Astrocyte of the cerebellum (primary cell): ENCODE measurements around the gene SAMSN1.

Experiments used
- DNase-seq: peaks from one replicate; pipeline ENCODE4 v3.0.0-alpha.2; 2011; ENCODE audit warnings: low read depth
- H3K4me3 ChIP-seq: 2 replicates; pipeline ENCODE4 v1.5.1; 2011; ENCODE audit warnings: mild to moderate bottlenecking, low read depth, low read length, moderate library complexity
- CTCF ChIP-seq: IDR thresholded peaks from 2 replicates; pipeline ENCODE4 v1.5.1; 2012; ENCODE audit warnings: low read length, low read depth, moderate library complexity, mild to moderate bottlenecking; ENCODE audit errors: missing control alignments
- in situ Hi-C: cut with HindIII; loops from 2 replicates; pipeline ENCODE4 v1.10.0; 2017; ENCODE audit warnings: low sequenced_read_pairs

The SAMSN1 gene

GRCh38 chr21:14526836-14527695 is 19.0 kb downstream of the SAMSN1 start:
- TF ChIP-seq CTCF, result no peak
- H3K4me3 ChIP-seq, result no peak overlapping the region
- no peak for DNase-seq
- in situ Hi-C loops, result no loop called here

DNA sequence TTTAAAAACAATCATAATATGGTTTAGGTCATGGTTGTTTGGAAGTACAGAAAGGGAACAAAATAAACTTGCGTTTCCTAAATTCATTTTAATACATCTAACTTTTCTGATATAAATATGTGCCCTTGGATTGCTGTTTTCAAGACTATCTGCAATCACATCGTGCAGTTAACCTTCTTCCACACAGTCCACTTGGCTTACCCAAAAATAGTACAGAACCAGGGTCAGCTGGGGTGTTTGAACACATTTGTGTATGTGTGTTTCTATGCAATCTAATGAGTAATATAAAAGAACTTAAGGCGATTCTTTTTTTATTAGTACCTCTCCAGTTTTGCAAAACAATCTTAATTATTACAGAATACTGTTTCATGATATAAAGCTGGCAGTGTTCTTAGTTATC is 19.9 kb downstream of the SAMSN1 start:
- DNase-seq, result no peak
- in situ Hi-C loops, result no loop called here
- no peak overlapping the region for H3K4me3 ChIP-seq
- TF ChIP-seq CTCF, result no peak

DNA sequence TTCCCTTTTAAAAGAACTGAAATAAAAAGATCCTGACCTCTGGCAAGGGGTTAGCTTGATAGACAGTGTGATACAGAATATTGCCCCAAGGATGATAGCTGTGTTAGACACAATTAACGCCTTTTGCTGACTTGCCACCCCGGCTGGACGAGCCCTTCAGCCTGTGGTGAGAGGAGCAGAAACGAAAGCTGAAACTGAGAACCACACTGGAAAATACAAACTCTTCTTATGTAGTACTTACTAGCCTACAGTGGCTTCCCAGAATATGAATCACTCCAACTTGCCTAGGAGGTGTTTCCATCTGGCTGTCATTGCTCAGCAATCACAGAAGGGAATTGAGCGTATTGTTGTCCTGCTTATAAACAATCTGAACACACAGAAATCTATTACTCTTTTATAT is 22.9 kb downstream of the SAMSN1 start:
- in situ Hi-C loops, result no loop called here
- TF ChIP-seq CTCF, result no peak
- DNase-seq, result no peak
- H3K4me3 ChIP-seq, result no peak overlapping the region

DNA sequence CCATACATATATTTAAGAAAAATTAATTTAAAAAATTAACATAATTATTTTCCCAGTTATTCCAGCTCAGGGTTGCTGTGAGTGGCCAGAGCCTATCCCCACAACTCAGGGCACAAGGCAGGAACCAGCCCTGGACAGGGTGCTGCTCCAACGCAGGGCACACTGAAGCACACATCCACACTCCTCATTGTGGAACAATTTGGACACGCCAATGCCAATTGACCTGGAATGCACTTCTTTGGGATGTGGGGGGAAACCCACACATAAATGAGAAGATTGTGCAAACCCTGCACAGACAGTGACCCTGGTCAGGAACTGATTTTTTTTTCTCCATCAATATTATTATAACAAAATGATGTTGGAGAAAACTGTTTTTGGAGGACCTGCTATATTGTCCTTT is 23.4 kb downstream of the SAMSN1 start:
- no peak for DNase-seq
- in situ Hi-C loops, result no loop called here
- no peak overlapping the region for H3K4me3 ChIP-seq
- TF ChIP-seq CTCF, result no peak

DNA sequence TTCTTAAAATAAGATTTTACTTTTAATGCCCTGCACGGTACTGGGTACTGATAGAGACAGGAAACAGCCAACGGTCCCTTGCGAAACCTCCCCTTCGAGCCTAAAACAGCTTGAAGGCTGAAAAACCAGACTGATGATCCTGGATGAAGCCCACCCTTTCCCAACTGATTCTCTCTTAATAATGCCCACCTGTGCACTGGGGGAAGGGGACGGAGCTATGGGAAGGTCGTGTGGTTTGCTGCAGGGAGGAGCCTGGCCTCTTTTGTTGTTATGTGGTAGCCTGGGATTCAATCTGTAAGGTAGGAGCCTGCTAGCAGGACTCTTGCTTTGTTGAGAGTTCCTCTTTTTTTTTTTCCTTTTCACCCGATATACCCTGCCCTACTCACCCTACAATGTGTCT is 25.6 kb downstream of the SAMSN1 start:
- DNase-seq, result no peak
- H3K4me3 ChIP-seq, result no peak overlapping the region
- no peak for TF ChIP-seq CTCF
- in situ Hi-C loops, result no loop called here

DNA sequence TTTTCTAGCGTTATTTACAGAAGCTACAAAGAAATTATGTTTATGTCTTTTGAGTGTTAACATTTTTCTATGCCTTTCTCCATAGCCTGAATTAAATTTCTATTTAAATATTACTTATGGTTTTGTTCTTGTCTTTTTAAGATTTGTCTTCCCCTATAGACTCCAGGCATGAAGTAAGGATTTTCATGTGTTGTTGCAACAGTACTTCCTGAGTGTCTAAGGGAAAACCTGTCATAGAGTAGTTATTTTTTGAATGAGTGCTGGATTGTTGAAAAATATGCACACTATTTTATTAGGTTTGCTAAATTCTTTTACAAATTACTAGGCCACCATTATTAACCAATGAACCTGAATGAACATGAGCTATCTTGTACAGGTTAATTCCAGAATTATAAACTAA is 27.1 kb downstream of the SAMSN1 start:
- no peak for TF ChIP-seq CTCF
- H3K4me3 ChIP-seq, result no peak overlapping the region
- DNase-seq, result no peak
- in situ Hi-C loops, result no loop called here
